RWPE2 (cell line): ENCODE data around the gene CACFD1.
"Not testable (repeated sequence)": the region's sequence is repeated elsewhere in the genome, so short reads cannot be mapped to it uniquely, and the experiment has no call there.

Source experiments
- ATAC-seq: fragments of 200-7000 bp; cut with Tn5 transposase; 3 replicates; pipeline ENCODE4 v1.9.1; 2021; ENCODE audit warnings: low read depth
- DNase-seq: peaks from one replicate; pipeline ENCODE4 v3.0.0-alpha.2; 2020; ENCODE audit warnings: low spot score
- H3K27ac ChIP-seq: fragments of 450-650 bp; 2 replicates; pipeline ENCODE4 v1.5.1; 2017; ENCODE audit warnings: mild to moderate bottlenecking; ENCODE audit not compliant: poor library complexity, severe bottlenecking
- H3K27me3 ChIP-seq: fragments of 250-450 bp; sonication (Bioruptor Pico); 2 replicates; pipeline ENCODE4 v1.5.1; 2021; ENCODE audit warnings: mild to moderate bottlenecking, moderate library complexity; ENCODE audit not compliant: insufficient read depth, poor library complexity, severe bottlenecking
- H3K36me3 ChIP-seq: fragments of 250-450 bp; sonication (Bioruptor Pico); 2 replicates; pipeline ENCODE4 v1.5.1; 2020; ENCODE audit warnings: low read depth, mild to moderate bottlenecking, moderate library complexity
- H3K4me1 ChIP-seq: fragments of 250-450 bp; sonication (Bioruptor Pico); 2 replicates; pipeline ENCODE4 v1.5.1; 2021; ENCODE audit warnings: mild to moderate bottlenecking, moderate library complexity; ENCODE audit not compliant: insufficient read depth, poor library complexity, severe bottlenecking
- H3K4me3 ChIP-seq: fragments of 250-450 bp; sonication (Bioruptor Pico); 2 replicates; pipeline ENCODE4 v1.5.1; 2021; ENCODE audit warnings: mild to moderate bottlenecking, moderate library complexity; ENCODE audit not compliant: severe bottlenecking
- H3K9me3 ChIP-seq: fragments of 250-450 bp; sonication (Bioruptor Pico); 2 replicates; pipeline ENCODE4 v1.5.1; 2021; ENCODE audit warnings: mild to moderate bottlenecking, moderate library complexity; ENCODE audit not compliant: severe bottlenecking
- CTCF ChIP-seq: fragments of 450-650 bp; IDR thresholded peaks from one replicate; pipeline ENCODE4 v1.5.1; 2017; ENCODE audit warnings: mild to moderate bottlenecking, moderate library complexity; ENCODE audit not compliant: poor library complexity, severe bottlenecking

The CACFD1 gene

GRCh38 chr9:133448487-133448972, 11.2 kb upstream of the CACFD1 start:
- Histone ChIP-seq H3K27ac (no peak overlapping the region), H3K36me3 (no peaks in the 10 kb centered on the region), H3K9me3 (no peaks in the 10 kb centered on the region), H3K4me1 (no peaks in the 10 kb centered on the region), H3K4me3 (no peak overlapping the region), H3K27me3 (no peaks in the 10 kb centered on the region)
- DNase-seq = no peak
- ATAC-seq = no peak
- TF ChIP-seq CTCF = no peak

- no peak for TF ChIP-seq CTCF
- peak; percentile 98 for ATAC-seq
- H3K4me3 ChIP-seq = no peak overlapping the region
Observed at GRCh38 chr9:133449760-133450159, 10.0 kb upstream of the CACFD1 start.

DNA sequence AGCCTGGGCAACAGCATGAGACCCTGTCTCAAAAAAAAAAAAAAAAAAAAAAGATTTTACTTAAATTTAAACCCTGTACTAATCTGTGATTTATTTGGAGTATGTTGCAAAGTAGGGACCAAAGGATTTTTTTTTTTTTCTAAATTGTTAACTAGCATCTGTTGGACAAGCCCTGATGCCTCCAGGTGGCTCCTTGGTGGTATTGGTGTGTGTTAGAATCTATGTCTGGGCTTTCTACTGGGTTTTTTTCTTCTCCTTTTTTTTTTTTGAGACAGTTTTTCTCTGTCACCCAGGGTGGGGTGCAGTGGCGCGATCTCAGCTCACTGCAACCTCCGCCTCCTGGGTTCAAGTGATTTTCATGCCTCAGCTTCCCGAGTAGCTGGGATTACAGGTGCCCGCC, 7.9 kb upstream of the CACFD1 start:
- H3K4me1 ChIP-seq, H3K9me3 ChIP-seq, H3K36me3 ChIP-seq, DNase-seq, H3K27ac ChIP-seq, ATAC-seq, H3K4me3 ChIP-seq, H3K27me3 ChIP-seq: not testable (repeated sequence)

More at GRCh38 chr9:133449760-133450159, 10.0 kb upstream of the CACFD1 start:
- H3K27ac ChIP-seq = no peak overlapping the region
- H3K4me1 ChIP-seq = no peaks in the 10 kb centered on the region
- H3K27me3 ChIP-seq = no peaks in the 10 kb centered on the region
- peak; percentile 89 for DNase-seq
- H3K9me3 ChIP-seq = no peaks in the 10 kb centered on the region
- no peaks in the 10 kb centered on the region for H3K36me3 ChIP-seq

- H3K27me3 ChIP-seq = no peaks in the 10 kb centered on the region
- H3K4me1 ChIP-seq = no peaks in the 10 kb centered on the region
- no peak overlapping the region for H3K27ac ChIP-seq
- no peaks in the 10 kb centered on the region for H3K36me3 ChIP-seq
- no peaks in the 10 kb centered on the region for H3K9me3 ChIP-seq
- H3K4me3 ChIP-seq = no peak overlapping the region
- DNase-seq (no peak), ATAC-seq (no peak)
- no peak for TF ChIP-seq CTCF
Observed at GRCh38 chr9:133452562-133452961, 7.2 kb upstream of the CACFD1 start.

DNA sequence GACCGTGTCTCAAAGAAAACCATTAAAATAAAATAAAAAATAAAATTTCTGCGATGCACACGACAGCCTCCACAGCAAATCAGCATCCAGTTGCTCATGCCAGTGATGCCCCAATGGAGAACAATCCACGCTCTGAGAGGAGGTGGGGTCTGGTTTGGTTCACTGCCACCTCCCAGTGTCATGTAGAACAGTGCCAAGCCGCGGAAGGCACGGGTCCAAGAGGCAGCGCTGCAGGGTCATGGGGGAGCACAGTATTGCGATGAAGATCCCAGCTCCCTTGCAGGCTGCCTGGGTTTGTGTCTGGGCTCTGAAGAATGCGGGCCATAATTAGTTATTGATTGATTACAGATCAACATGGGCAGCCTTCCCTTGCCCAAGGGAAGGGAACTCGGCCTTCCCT, 6.1 kb upstream of the CACFD1 start:
- Histone ChIP-seq H3K27me3 (no peaks in the 10 kb centered on the region), H3K4me1 (no peaks in the 10 kb centered on the region), H3K27ac (no peak overlapping the region), H3K9me3 (no peaks in the 10 kb centered on the region), H3K4me3 (no peak overlapping the region), H3K36me3 (no peaks in the 10 kb centered on the region)
- no peak for TF ChIP-seq CTCF
- ATAC-seq (no peak), DNase-seq (no peak)
